ENCODE measurements around the gene CHKA.

Gene CHKA

GRCh38 chr11:68018730-68019190, 102.4 kb downstream of the CHKA start:
- no peaks in the 10 kb centered on the region for H3K27me3 ChIP-seq (replicated peaks; ENCODE audit: control insufficient read depth, insufficient read depth, low read length)
- no peak for TF ChIP-seq CTCF (IDR thresholded peaks at IDR 0.05; ENCODE audit: insufficient read depth, low read length, poor library complexity, severe bottlenecking)

GRCh38 chr11:68017980-68018729, 103.0 kb downstream of the CHKA start:
- no peak for DNase-seq (ENCODE audit: extremely low read depth, insufficient read length)
- no peaks in the 10 kb centered on the region for H3K27me3 ChIP-seq (replicated peaks; ENCODE audit: control insufficient read depth, insufficient read depth, low read length)
- no peak overlapping the region for H3K4me3 ChIP-seq (replicated peaks; ENCODE audit: low read depth, low read length)
- no peak for TF ChIP-seq CTCF (IDR thresholded peaks at IDR 0.05; ENCODE audit: insufficient read depth, low read length, poor library complexity, severe bottlenecking)
- no peaks in the 10 kb centered on the region for H3K36me3 ChIP-seq (ENCODE audit: control insufficient read depth, insufficient read depth, low read length)

More at GRCh38 chr11:68018730-68019190, 102.4 kb downstream of the CHKA start:
- Histone ChIP-seq H3K4me3 (replicated peaks; ENCODE audit: low read depth, low read length) (no peak overlapping the region), H3K36me3 (ENCODE audit: control insufficient read depth, insufficient read depth, low read length) (no peaks in the 10 kb centered on the region)
- no peak for DNase-seq (ENCODE audit: extremely low read depth, insufficient read length)

- DNase-seq (ENCODE audit: extremely low read depth, insufficient read length) = no peak
- no peak for TF ChIP-seq CTCF (IDR thresholded peaks at IDR 0.05; ENCODE audit: insufficient read depth, low read length, poor library complexity, severe bottlenecking)
- H3K4me3 ChIP-seq (replicated peaks; ENCODE audit: low read depth, low read length) = no peak overlapping the region
Measured at GRCh38 chr11:68016904-68017817, 104.0 kb downstream of the CHKA start.

GRCh38 chr11:68016161-68016903, 104.9 kb downstream of the CHKA start:
- Histone ChIP-seq H3K27me3 (replicated peaks; ENCODE audit: control insufficient read depth, insufficient read depth, low read length) (no peaks in the 10 kb centered on the region), H3K4me3 (replicated peaks; ENCODE audit: low read depth, low read length) (no peak overlapping the region), H3K36me3 (ENCODE audit: control insufficient read depth, insufficient read depth, low read length) (no peaks in the 10 kb centered on the region)
- no peak for DNase-seq (ENCODE audit: extremely low read depth, insufficient read length)
- TF ChIP-seq CTCF (IDR thresholded peaks at IDR 0.05; ENCODE audit: insufficient read depth, low read length, poor library complexity, severe bottlenecking) = no peak

More at GRCh38 chr11:68016904-68017817, 104.0 kb downstream of the CHKA start:
- H3K27me3 ChIP-seq (replicated peaks; ENCODE audit: control insufficient read depth, insufficient read depth, low read length) = no peaks in the 10 kb centered on the region
- H3K36me3 ChIP-seq (ENCODE audit: control insufficient read depth, insufficient read depth, low read length) = no peaks in the 10 kb centered on the region

GRCh38 chr11:68015467-68015866, 105.7 kb downstream of the CHKA start:
- TF ChIP-seq CTCF (IDR thresholded peaks at IDR 0.05; ENCODE audit: insufficient read depth, low read length, poor library complexity, severe bottlenecking) = no peak
- no peak for DNase-seq (ENCODE audit: extremely low read depth, insufficient read length)
- H3K4me3 ChIP-seq (replicated peaks; ENCODE audit: low read depth, low read length) = no peak overlapping the region
- no peaks in the 10 kb centered on the region for H3K27me3 ChIP-seq (replicated peaks; ENCODE audit: control insufficient read depth, insufficient read depth, low read length)
- no peaks in the 10 kb centered on the region for H3K36me3 ChIP-seq (ENCODE audit: control insufficient read depth, insufficient read depth, low read length)
